BLaER1 treated with 17β-estradiol and CSF1 and Interleukin-3, amounts not matched to agents 10 nM and 100 nM (cell line): ENCODE results near the gene ADCK2.

Experiments used
- H3K27ac ChIP-seq, 11 experiments: shearing (Covaris generic); formaldehyde crosslinking; 2 replicates each; pipeline ENCODE4 v1.8.1; 2022
- H3K27me3 ChIP-seq, 11 experiments: shearing (Covaris generic); formaldehyde crosslinking; 2 replicates each; pipeline ENCODE4 v1.8.1; 2022
- H3K36me3 ChIP-seq, 11 experiments: shearing (Covaris generic); formaldehyde crosslinking; 2 replicates each; pipeline ENCODE4 v1.8.1; 2022
- H3K4me1 ChIP-seq, 10 experiments: shearing (Covaris generic); formaldehyde crosslinking; 2 replicates each; pipeline ENCODE4 v1.8.1; 2022
- H3K4me2 ChIP-seq, 11 experiments: shearing (Covaris generic); formaldehyde crosslinking; 2 replicates each; pipeline ENCODE4 v1.8.1; 2022
- H3K4me3 ChIP-seq, 10 experiments: shearing (Covaris generic); formaldehyde crosslinking; 2 replicates each; pipeline ENCODE4 v1.8.1; 2022
- H3K9ac ChIP-seq, 11 experiments: shearing (Covaris generic); formaldehyde crosslinking; 2 replicates each; pipeline ENCODE4 v1.8.1; 2022
- H3K9me3 ChIP-seq, 11 experiments: shearing (Covaris generic); formaldehyde crosslinking; replicated peaks in 1 of 11; 2 replicates each; pipeline ENCODE4 v1.8.1; 2022
- H4K20me1 ChIP-seq, 11 experiments: shearing (Covaris generic); formaldehyde crosslinking; 2 replicates each; pipeline ENCODE4 v1.8.1; 2022
- Cebpa-rat ChIP-seq, 11 experiments: shearing (Covaris generic); IDR thresholded peaks; 2 replicates each; pipeline ENCODE4 v1.8.1; 2022

ADCK2 gene

GRCh38 chr7:140680886-140681285 is 8.1 kb downstream of the ADCK2 start:
- H3K36me3 ChIP-seq = peaks cover 36 to 85% (median 71%) of the 10 kb centered on the region in 11 experiments

GRCh38 chr7:140681766-140682165 is 9.0 kb downstream of the ADCK2 start:
- TF ChIP-seq Cebpa-rat (IDR thresholded peaks at IDR 0.05) = no peak
- no peak overlapping the region for H3K9ac ChIP-seq
- no peak overlapping the region for H3K4me3 ChIP-seq
- 0 out of 22 replicates have a peak, but pooled peaks cover 0 to 5% (median 0%) of the 10 kb centered on the region in 11 experiments for H4K20me1 ChIP-seq
- H3K9me3 ChIP-seq = no peaks in the 10 kb centered on the region
- no peaks in the 10 kb centered on the region for H3K27me3 ChIP-seq
- no peak overlapping the region for H3K27ac ChIP-seq
- peaks cover 4 to 10% (median 5%) of the 10 kb centered on the region in 10 experiments for H3K4me1 ChIP-seq
- H3K36me3 ChIP-seq = peaks cover 42 to 93% (median 75%) of the 10 kb centered on the region in 11 experiments
- no peak overlapping the region for H3K4me2 ChIP-seq

More at GRCh38 chr7:140680886-140681285, 8.1 kb downstream of the ADCK2 start:
- Histone ChIP-seq H3K4me2 (no peak overlapping the region), H3K9ac (no peak overlapping the region), H3K4me1 (peaks cover 12 to 19% (median 14%) of the 10 kb centered on the region in 10 experiments), H4K20me1 (0 out of 22 replicates have a peak, but pooled peaks cover 0 to 5% (median 0%) of the 10 kb centered on the region in 11 experiments), H3K4me3 (no peak overlapping the region), H3K27ac (no peak overlapping the region), H3K9me3 (no peaks in the 10 kb centered on the region), H3K27me3 (no peaks in the 10 kb centered on the region)
- no peak for TF ChIP-seq Cebpa-rat (IDR thresholded peaks at IDR 0.05)

- Histone ChIP-seq H4K20me1 (peaks cover 0 to 5% (median 0%) of the 10 kb centered on the region in 11 experiments; a peak in 1 of 22 replicates), H3K36me3 (peaks cover 53 to 99% (median 91%) of the 10 kb centered on the region in 11 experiments)
Observed at GRCh38 chr7:140683657-140684056, 10.9 kb downstream of the ADCK2 start.

GRCh38 chr7:140684066-140684950 is 11.6 kb downstream of the ADCK2 start:
- H3K36me3 ChIP-seq = peaks cover 53 to 99% (median 89%) of the 10 kb centered on the region in 11 experiments
- H4K20me1 ChIP-seq = peaks cover 0 to 5% (median 0%) of the 10 kb centered on the region in 11 experiments; a peak in 1 of 22 replicates
- H3K27ac ChIP-seq = no peak overlapping the region
- H3K4me2 ChIP-seq = no peak overlapping the region
- H3K9ac ChIP-seq = no peak overlapping the region
- no peak for TF ChIP-seq Cebpa-rat (IDR thresholded peaks at IDR 0.05)
- H3K27me3 ChIP-seq = no peaks in the 10 kb centered on the region
- H3K4me3 ChIP-seq = no peak overlapping the region
- no peaks in the 10 kb centered on the region for H3K9me3 ChIP-seq
- no peaks in the 10 kb centered on the region for H3K4me1 ChIP-seq

More at GRCh38 chr7:140683657-140684056, 10.9 kb downstream of the ADCK2 start:
- Histone ChIP-seq H3K4me2 (no peak overlapping the region), H3K4me1 (no peaks in the 10 kb centered on the region), H3K9me3 (no peaks in the 10 kb centered on the region), H3K27me3 (no peaks in the 10 kb centered on the region), H3K4me3 (no peak overlapping the region), H3K27ac (no peak overlapping the region), H3K9ac (no peak overlapping the region)
- no peak for TF ChIP-seq Cebpa-rat (IDR thresholded peaks at IDR 0.05)

- H3K36me3 ChIP-seq = peaks cover 48 to 96% (median 85%) of the 10 kb centered on the region in 11 experiments
- no peak overlapping the region for H3K4me2 ChIP-seq
- H3K9ac ChIP-seq = no peak overlapping the region
- peaks cover 0 to 5% (median 0%) of the 10 kb centered on the region in 11 experiments; a peak in 1 of 22 replicates for H4K20me1 ChIP-seq
- no peaks in the 10 kb centered on the region for H3K27me3 ChIP-seq
- H3K4me1 ChIP-seq = no peaks in the 10 kb centered on the region
- H3K27ac ChIP-seq = no peak overlapping the region
- no peak for TF ChIP-seq Cebpa-rat (IDR thresholded peaks at IDR 0.05)
- H3K9me3 ChIP-seq = no peaks in the 10 kb centered on the region
- H3K4me3 ChIP-seq = no peak overlapping the region
Observed at GRCh38 chr7:140685407-140686087, 12.8 kb downstream of the ADCK2 start.

GRCh38 chr7:140686921-140687320 is 14.2 kb downstream of the ADCK2 start:
- no peak overlapping the region for H3K27ac ChIP-seq
- no peaks in the 10 kb centered on the region for H3K27me3 ChIP-seq
- H4K20me1 ChIP-seq = no peaks in the 10 kb centered on the region; a peak in 1 of 22 replicates
- no peak overlapping the region for H3K9ac ChIP-seq
- no peaks in the 10 kb centered on the region for H3K4me1 ChIP-seq
- no peak for TF ChIP-seq Cebpa-rat (IDR thresholded peaks at IDR 0.05)
- H3K4me3 ChIP-seq = no peak overlapping the region
- H3K36me3 ChIP-seq = peaks cover 44 to 94% (median 79%) of the 10 kb centered on the region in 11 experiments; a peak in 21 of 22 replicates
- H3K9me3 ChIP-seq = no peaks in the 10 kb centered on the region
- H3K4me2 ChIP-seq = no peak overlapping the region

- H3K36me3 ChIP-seq = peaks cover 37 to 94% (median 79%) of the 10 kb centered on the region in 11 experiments; a peak in 21 of 22 replicates
- no peak overlapping the region for H3K4me2 ChIP-seq
- H3K9me3 ChIP-seq = no peaks in the 10 kb centered on the region
- no peaks in the 10 kb centered on the region for H3K4me1 ChIP-seq
- H3K4me3 ChIP-seq = no peak overlapping the region
- H3K9ac ChIP-seq = no peak overlapping the region
- no peaks in the 10 kb centered on the region; a peak in 1 of 22 replicates for H4K20me1 ChIP-seq
- no peak overlapping the region for H3K27ac ChIP-seq
- TF ChIP-seq Cebpa-rat (IDR thresholded peaks at IDR 0.05) = no peak
- H3K27me3 ChIP-seq = no peaks in the 10 kb centered on the region
Observed at GRCh38 chr7:140688341-140688740, 15.6 kb downstream of the ADCK2 start.

GRCh38 chr7:140689199-140690152 is 16.7 kb downstream of the ADCK2 start:
- H3K27ac ChIP-seq = no peak overlapping the region
- H3K4me1 ChIP-seq = no peaks in the 10 kb centered on the region
- no peak overlapping the region for H3K4me2 ChIP-seq
- H3K27me3 ChIP-seq = no peaks in the 10 kb centered on the region
- H4K20me1 ChIP-seq = no peaks in the 10 kb centered on the region; a peak in 1 of 22 replicates
- H3K4me3 ChIP-seq = no peak overlapping the region
- no peak overlapping the region for H3K9ac ChIP-seq
- H3K36me3 ChIP-seq = peaks cover 32 to 87% (median 70%) of the 10 kb centered on the region in 11 experiments; a peak in 21 of 22 replicates
- no peak for TF ChIP-seq Cebpa-rat (IDR thresholded peaks at IDR 0.05)
- no peaks in the 10 kb centered on the region for H3K9me3 ChIP-seq
